ENCODE data around the gene ELAPOR2. TPM values are rescaled to one million over a fixed set of nuclear protein-coding genes. Genes with fewer than 3 reads are reported as not detected.

Gene ELAPOR2
- total and polyA plus RNA-seq, 9 of the 15 experiments (the other 6 are each of a cell fraction or from before 2014, with no cell fraction given): 9.2 to 72.0 (median 35.0) TPM

GRCh38 chr7:87028636-87029035 lies 30.8 kb downstream of the ELAPOR2 start (continued):
- TF ChIP-seq HOMEZ (CRISPR knock-in tag; IDR thresholded peaks at IDR 0.05) (no peak), PRDM10 (IDR thresholded peaks at IDR 0.05; ENCODE audit: partially characterized antibody) (peak; percentile 83), CC2D1A (IDR thresholded peaks at IDR 0.05) (peak; percentile 56; the same call in 1 of the 2 replicates), L3MBTL2 (IDR thresholded peaks at IDR 0.05) (peak; percentile 54; the same call in 1 of the 2 replicates), MNT (conservative IDR thresholded peaks at IDR 0.05) (no peak), USF2 (CRISPR knock-in tag; IDR thresholded peaks at IDR 0.05) (peak; percentile 82), HMG20A (CRISPR knock-in tag; conservative IDR thresholded peaks at IDR 0.05) (no peak), RBM14 (IDR thresholded peaks at IDR 0.05; ENCODE audit: borderline replicate concordance, insufficient read depth, low read depth, low read length) (no peak), CTCF (IDR thresholded peaks at IDR 0.05 in 2 of 3, conservative IDR thresholded peaks at IDR 0.05 in 1 of 3; ENCODE audit: insufficient read depth in 2 of 3, low read depth in 1 of 3, low read length in 3 of 3) (peak in 1 of 3 experiments; percentile 25; a peak in 2 of 6 replicates), SMAD1 (IDR thresholded peaks at IDR 0.05; ENCODE audit: low read depth, low read length, partially characterized antibody) (no peak), CREB1 (IDR thresholded peaks at IDR 0.05) (no peak), CREB1 (CRISPR knock-in tag; IDR thresholded peaks at IDR 0.05) (peak; percentile 19; the same call in 1 of the 2 replicates), SRSF3 (IDR thresholded peaks at IDR 0.05; ENCODE audit: insufficient read depth, low read length) (no peak), SMARCA4 (IDR thresholded peaks at IDR 0.05) (0 out of 2 replicates have a peak, but pooled peaks have one; percentile 44), HSF4 (CRISPR knock-in tag; IDR thresholded peaks at IDR 0.05; ENCODE audit: borderline replicate concordance) (no peak), TAL1 (IDR thresholded peaks at IDR 0.05) (no peak)

Data from K562 (cell line).